ENCODE results near the gene ZNF438. TPM values are rescaled to one million over a fixed set of nuclear protein-coding genes. Genes with fewer than 3 reads are reported as not detected.

Gene ZNF438
- total RNA-seq, 1 experiment from 2014 or later, result 0.26 TPM

- H3K36me3 ChIP-seq (ENCODE audit: insufficient read depth, low read length), result no peaks in the 10 kb centered on the region
- no peak for DNase-seq
- no peaks in the 10 kb centered on the region for H3K79me2 ChIP-seq (ENCODE audit: low read length)
- no peaks in the 10 kb centered on the region for H3K9me3 ChIP-seq (ENCODE audit: low read length)
- no peak overlapping the region for H3K27ac ChIP-seq (ENCODE audit: low read length)
- H3K9ac ChIP-seq (ENCODE audit: low read length), result no peak overlapping the region
- H3K9me2 ChIP-seq (replicated peaks; ENCODE audit: insufficient read depth, low read length), result no peaks in the 10 kb centered on the region
- no peak overlapping the region for H2AFZ ChIP-seq (ENCODE audit: low read length)
- H3K27me3 ChIP-seq (ENCODE audit: low read length), result no peaks in the 10 kb centered on the region
- H3K4me1 ChIP-seq (ENCODE audit: low read length), result no peaks in the 10 kb centered on the region
- H3K4me2 ChIP-seq (ENCODE audit: low read depth, low read length, poor library complexity, severe bottlenecking), result no peak overlapping the region
- H3K4me3 ChIP-seq (ENCODE audit: low read length), result no peak overlapping the region
- H4K20me1 ChIP-seq (ENCODE audit: insufficient read depth, low read depth, low read length), result no peaks in the 10 kb centered on the region
Measured at GRCh38 chr10:31001740-31002139, 29.9 kb downstream of the ZNF438 start.

GRCh38 chr10:31000867-31001266 is 30.8 kb downstream of the ZNF438 start:
- no peak overlapping the region for H3K4me2 ChIP-seq (ENCODE audit: low read depth, low read length, poor library complexity, severe bottlenecking)
- no peaks in the 10 kb centered on the region for H3K79me2 ChIP-seq (ENCODE audit: low read length)
- H3K4me1 ChIP-seq (ENCODE audit: low read length), result no peaks in the 10 kb centered on the region
- no peak overlapping the region for H3K27ac ChIP-seq (ENCODE audit: low read length)
- no peaks in the 10 kb centered on the region for H3K27me3 ChIP-seq (ENCODE audit: low read length)
- no peaks in the 10 kb centered on the region for H4K20me1 ChIP-seq (ENCODE audit: insufficient read depth, low read depth, low read length)
- H3K9ac ChIP-seq (ENCODE audit: low read length), result no peak overlapping the region
- no peak for DNase-seq
- no peaks in the 10 kb centered on the region for H3K9me2 ChIP-seq (replicated peaks; ENCODE audit: insufficient read depth, low read length)
- H3K36me3 ChIP-seq (ENCODE audit: insufficient read depth, low read length), result no peaks in the 10 kb centered on the region
- H3K4me3 ChIP-seq (ENCODE audit: low read length), result no peak overlapping the region
- H2AFZ ChIP-seq (ENCODE audit: low read length), result no peak overlapping the region
- no peaks in the 10 kb centered on the region for H3K9me3 ChIP-seq (ENCODE audit: low read length)

GRCh38 chr10:31000071-31000782 is 31.4 kb downstream of the ZNF438 start:
- no peak overlapping the region for H3K27ac ChIP-seq (ENCODE audit: low read length)
- no peak for DNase-seq
- no peak overlapping the region for H3K4me3 ChIP-seq (ENCODE audit: low read length)
- no peaks in the 10 kb centered on the region for H3K4me1 ChIP-seq (ENCODE audit: low read length)
- H3K9me2 ChIP-seq (replicated peaks; ENCODE audit: insufficient read depth, low read length), result no peaks in the 10 kb centered on the region
- no peaks in the 10 kb centered on the region for H3K36me3 ChIP-seq (ENCODE audit: insufficient read depth, low read length)
- H3K27me3 ChIP-seq (ENCODE audit: low read length), result no peaks in the 10 kb centered on the region
- no peak overlapping the region for H2AFZ ChIP-seq (ENCODE audit: low read length)
- no peaks in the 10 kb centered on the region for H3K79me2 ChIP-seq (ENCODE audit: low read length)
- no peak overlapping the region for H3K4me2 ChIP-seq (ENCODE audit: low read depth, low read length, poor library complexity, severe bottlenecking)
- H4K20me1 ChIP-seq (ENCODE audit: insufficient read depth, low read depth, low read length), result no peaks in the 10 kb centered on the region
- H3K9ac ChIP-seq (ENCODE audit: low read length), result no peak overlapping the region
- no peaks in the 10 kb centered on the region for H3K9me3 ChIP-seq (ENCODE audit: low read length)

GRCh38 chr10:30999070-30999712 is 32.5 kb downstream of the ZNF438 start:
- DNase-seq, result no peak

GRCh38 chr10:30997536-30998235 is 34.0 kb downstream of the ZNF438 start:
- Histone ChIP-seq H3K27ac (ENCODE audit: low read length) (no peak overlapping the region), H3K4me1 (ENCODE audit: low read length) (no peaks in the 10 kb centered on the region), H3K4me2 (ENCODE audit: low read depth, low read length, poor library complexity, severe bottlenecking) (no peak overlapping the region), H3K36me3 (ENCODE audit: insufficient read depth, low read length) (no peaks in the 10 kb centered on the region), H3K79me2 (ENCODE audit: low read length) (no peaks in the 10 kb centered on the region), H2AFZ (ENCODE audit: low read length) (no peak overlapping the region), H3K9me3 (ENCODE audit: low read length) (no peaks in the 10 kb centered on the region), H4K20me1 (ENCODE audit: insufficient read depth, low read depth, low read length) (no peaks in the 10 kb centered on the region), H3K9me2 (replicated peaks; ENCODE audit: insufficient read depth, low read length) (no peaks in the 10 kb centered on the region), H3K4me3 (ENCODE audit: low read length) (no peak overlapping the region), H3K9ac (ENCODE audit: low read length) (no peak overlapping the region), H3K27me3 (ENCODE audit: low read length) (no peaks in the 10 kb centered on the region)
- DNase-seq, result no peak

More at GRCh38 chr10:30999070-30999712, 32.5 kb downstream of the ZNF438 start:
- H3K36me3 ChIP-seq (ENCODE audit: insufficient read depth, low read length), result no peaks in the 10 kb centered on the region
- no peaks in the 10 kb centered on the region for H4K20me1 ChIP-seq (ENCODE audit: insufficient read depth, low read depth, low read length)
- no peak overlapping the region for H3K4me3 ChIP-seq (ENCODE audit: low read length)
- H3K4me1 ChIP-seq (ENCODE audit: low read length), result no peaks in the 10 kb centered on the region
- no peak overlapping the region for H2AFZ ChIP-seq (ENCODE audit: low read length)
- no peaks in the 10 kb centered on the region for H3K9me2 ChIP-seq (replicated peaks; ENCODE audit: insufficient read depth, low read length)
- no peak overlapping the region for H3K4me2 ChIP-seq (ENCODE audit: low read depth, low read length, poor library complexity, severe bottlenecking)
- no peak overlapping the region for H3K9ac ChIP-seq (ENCODE audit: low read length)
- H3K27ac ChIP-seq (ENCODE audit: low read length), result no peak overlapping the region
- no peaks in the 10 kb centered on the region for H3K9me3 ChIP-seq (ENCODE audit: low read length)
- no peaks in the 10 kb centered on the region for H3K79me2 ChIP-seq (ENCODE audit: low read length)
- no peaks in the 10 kb centered on the region for H3K27me3 ChIP-seq (ENCODE audit: low read length)

- H3K9ac ChIP-seq (ENCODE audit: low read length), result no peak overlapping the region
- no peak overlapping the region for H3K4me3 ChIP-seq (ENCODE audit: low read length)
- H3K9me2 ChIP-seq (replicated peaks; ENCODE audit: insufficient read depth, low read length), result no peaks in the 10 kb centered on the region
- DNase-seq, result no peak
- 0 out of 2 replicates have a peak, but pooled peaks cover 2% of the 10 kb centered on the region for H4K20me1 ChIP-seq (ENCODE audit: insufficient read depth, low read depth, low read length)
- no peaks in the 10 kb centered on the region for H3K4me1 ChIP-seq (ENCODE audit: low read length)
- H3K27me3 ChIP-seq (ENCODE audit: low read length), result no peaks in the 10 kb centered on the region
- H3K36me3 ChIP-seq (ENCODE audit: insufficient read depth, low read length), result no peaks in the 10 kb centered on the region
- no peak overlapping the region for H3K4me2 ChIP-seq (ENCODE audit: low read depth, low read length, poor library complexity, severe bottlenecking)
- H3K27ac ChIP-seq (ENCODE audit: low read length), result no peak overlapping the region
- H3K79me2 ChIP-seq (ENCODE audit: low read length), result no peaks in the 10 kb centered on the region
- no peak overlapping the region for H2AFZ ChIP-seq (ENCODE audit: low read length)
- no peaks in the 10 kb centered on the region for H3K9me3 ChIP-seq (ENCODE audit: low read length)
Measured at GRCh38 chr10:30996481-30997005, 35.1 kb downstream of the ZNF438 start.

- Histone ChIP-seq H3K36me3 (ENCODE audit: insufficient read depth, low read length) (no peaks in the 10 kb centered on the region), H3K4me2 (ENCODE audit: low read depth, low read length, poor library complexity, severe bottlenecking) (no peak overlapping the region), H3K27me3 (ENCODE audit: low read length) (no peaks in the 10 kb centered on the region)
Measured at GRCh38 chr10:30995081-30995770, 36.4 kb downstream of the ZNF438 start.

More at GRCh38 chr10:30995081-30995770, 36.4 kb downstream of the ZNF438 start:
- Histone ChIP-seq H4K20me1 (ENCODE audit: insufficient read depth, low read depth, low read length) (peaks cover 8% of the 10 kb centered on the region; the same call in 1 of the 2 replicates), H3K79me2 (ENCODE audit: low read length) (no peaks in the 10 kb centered on the region), H3K9me3 (ENCODE audit: low read length) (no peaks in the 10 kb centered on the region), H2AFZ (ENCODE audit: low read length) (no peak overlapping the region), H3K4me3 (ENCODE audit: low read length) (no peak overlapping the region), H3K4me1 (ENCODE audit: low read length) (no peaks in the 10 kb centered on the region), H3K9ac (ENCODE audit: low read length) (no peak overlapping the region), H3K27ac (ENCODE audit: low read length) (no peak overlapping the region), H3K9me2 (replicated peaks; ENCODE audit: insufficient read depth, low read length) (no peaks in the 10 kb centered on the region)
- DNase-seq, result no peak
